NCI-H146 (cell line): Measurements from ENCODE around the gene SPNS2.
A peak's percentile ranks its signal among the peaks of the same experiment; 100 is the strongest.

ENCODE experiments used
- DNase-seq: peaks from one replicate; lab custom pipeline; 2025; lab: John Stamatoyannopoulos, UW

SPNS2 gene

DNA sequence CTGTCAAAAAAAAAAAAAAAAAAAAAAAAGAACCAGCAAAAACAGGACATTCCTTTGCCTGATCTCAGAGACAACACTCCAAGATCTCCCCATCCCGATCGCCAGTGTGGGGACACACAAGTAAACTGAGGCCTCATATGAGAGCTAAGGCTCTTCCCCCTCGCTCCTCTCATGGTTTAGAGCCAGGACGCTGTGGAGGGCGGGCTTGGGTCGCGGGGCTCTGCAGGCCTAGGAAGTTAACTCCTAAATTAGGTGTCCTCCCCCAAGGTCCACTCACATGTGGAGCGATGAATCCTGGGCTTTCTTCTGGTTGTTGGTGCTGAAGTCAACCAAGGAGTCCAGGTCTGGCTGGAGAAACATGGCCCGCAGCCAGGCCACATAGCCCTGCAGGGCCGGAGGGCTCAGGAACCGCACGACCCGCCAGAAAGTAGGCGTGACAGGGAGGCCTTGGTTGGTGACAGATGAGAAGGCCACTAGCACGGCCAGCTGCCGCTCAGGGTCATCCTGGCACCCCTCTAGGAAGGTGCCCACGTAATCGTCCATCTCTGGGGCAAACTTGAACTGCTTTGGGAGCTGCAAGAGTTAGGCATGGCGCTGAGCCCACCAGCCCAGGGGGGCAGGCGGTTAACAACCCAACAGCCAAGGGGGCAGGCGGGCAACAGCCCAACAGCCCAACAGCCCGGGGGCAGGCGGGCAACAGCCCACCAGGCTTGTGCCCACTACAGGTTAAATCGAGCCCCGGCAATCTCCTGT lies 51.3 kb downstream of the SPNS2 start:
- DNase-seq = no peak

DNA sequence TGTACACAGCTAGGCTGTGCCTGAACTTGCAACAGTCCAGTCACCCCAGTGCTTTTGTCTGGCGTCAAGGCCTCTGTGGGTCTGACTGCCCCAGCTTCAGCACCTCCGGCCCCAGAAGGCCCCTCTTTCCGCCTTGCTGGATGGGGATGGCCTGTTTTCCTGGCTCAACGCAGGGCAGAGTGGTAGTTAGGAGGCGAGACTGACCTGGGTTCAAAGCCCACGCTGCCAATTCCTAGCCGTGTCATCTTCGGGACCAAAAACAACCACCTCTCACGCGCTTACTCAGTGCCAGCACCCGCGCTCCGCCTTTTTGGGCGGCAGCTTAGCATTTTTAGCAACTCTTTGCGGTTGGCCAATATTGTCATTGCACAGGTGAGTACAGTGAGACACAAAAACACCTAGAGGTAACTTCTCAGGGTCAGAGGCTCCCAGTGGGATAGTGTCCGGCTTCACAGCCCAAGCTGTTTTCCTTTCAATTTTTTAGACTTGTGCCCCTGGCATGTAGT lies 51.9 kb downstream of the SPNS2 start:
- no peak for DNase-seq

DNA sequence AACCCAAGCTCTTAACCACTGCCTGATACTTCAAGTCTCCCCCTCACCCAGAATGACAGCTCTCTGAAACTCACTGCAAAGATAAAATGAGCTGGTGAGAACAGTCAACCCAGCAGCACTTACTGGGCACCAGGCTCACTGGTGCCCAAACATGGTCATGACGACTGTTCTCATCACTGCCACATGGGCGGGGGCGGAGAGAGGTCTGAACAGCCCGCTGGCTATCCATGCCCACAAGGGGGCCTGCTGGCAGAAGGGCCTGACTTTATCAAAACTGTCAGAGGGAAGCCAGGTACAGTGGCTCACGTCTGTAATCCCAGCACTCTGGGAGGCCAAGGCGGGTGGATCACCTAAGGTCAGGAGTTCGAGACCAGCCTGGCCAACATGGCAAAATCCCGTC lies 52.5 kb downstream of the SPNS2 start:
- DNase-seq = no peak

DNA sequence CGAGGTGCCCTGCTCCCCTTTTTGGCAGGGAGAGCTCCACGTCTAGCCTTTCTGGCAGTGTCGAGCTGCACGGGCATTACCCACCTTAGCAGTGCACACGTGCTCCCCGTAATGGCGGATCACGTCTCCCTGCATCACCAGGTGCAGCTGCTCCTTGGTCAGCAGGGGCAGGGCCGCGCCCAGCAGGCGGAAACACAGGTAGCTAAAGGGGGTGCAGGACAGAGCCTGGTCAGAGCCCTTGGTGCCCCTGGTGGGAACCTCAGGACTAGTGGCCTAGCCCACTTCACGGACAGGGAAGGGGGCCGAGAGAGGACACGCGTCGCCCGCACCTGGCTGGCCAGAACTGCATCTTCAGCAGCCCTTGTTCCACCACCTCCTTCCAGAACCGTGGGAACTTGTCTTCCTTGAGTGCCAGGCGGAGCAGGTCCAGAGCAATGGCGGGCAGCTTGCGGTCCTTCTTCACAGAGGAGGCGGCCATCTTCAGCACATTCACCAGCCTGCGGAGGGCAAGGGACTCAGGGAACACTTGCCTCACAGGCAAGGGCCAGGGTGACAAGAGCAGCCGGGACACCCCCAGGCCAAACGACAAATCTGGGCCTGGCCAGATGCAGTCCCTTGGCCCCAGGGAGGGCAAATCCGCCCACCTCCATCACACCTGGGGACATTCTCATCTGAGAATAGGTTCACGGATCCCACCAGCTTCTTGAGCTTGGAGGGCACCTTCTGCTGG lies 53.3 kb downstream of the SPNS2 start:
- DNase-seq = no peak

DNA sequence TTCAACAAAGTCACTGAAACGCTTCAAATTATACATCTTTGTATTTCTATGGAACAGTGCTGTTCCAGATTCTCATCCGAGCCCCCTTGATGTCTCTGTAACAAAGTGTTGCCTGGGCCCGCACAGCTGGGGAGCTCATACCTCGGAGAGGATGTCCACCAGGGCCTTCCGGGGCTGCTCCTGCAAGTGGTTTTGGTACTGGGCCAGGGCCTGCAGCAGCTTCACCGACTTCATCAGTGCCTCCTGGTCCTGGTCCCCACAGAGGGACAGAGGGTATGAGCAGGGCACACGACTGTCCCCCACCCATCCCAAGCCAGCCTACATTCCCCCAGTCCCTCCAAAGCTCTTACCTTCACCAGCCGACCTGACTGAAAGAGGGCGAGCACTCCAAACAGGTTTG lies 55.0 kb downstream of the SPNS2 start:
- DNase-seq = no peak

DNA sequence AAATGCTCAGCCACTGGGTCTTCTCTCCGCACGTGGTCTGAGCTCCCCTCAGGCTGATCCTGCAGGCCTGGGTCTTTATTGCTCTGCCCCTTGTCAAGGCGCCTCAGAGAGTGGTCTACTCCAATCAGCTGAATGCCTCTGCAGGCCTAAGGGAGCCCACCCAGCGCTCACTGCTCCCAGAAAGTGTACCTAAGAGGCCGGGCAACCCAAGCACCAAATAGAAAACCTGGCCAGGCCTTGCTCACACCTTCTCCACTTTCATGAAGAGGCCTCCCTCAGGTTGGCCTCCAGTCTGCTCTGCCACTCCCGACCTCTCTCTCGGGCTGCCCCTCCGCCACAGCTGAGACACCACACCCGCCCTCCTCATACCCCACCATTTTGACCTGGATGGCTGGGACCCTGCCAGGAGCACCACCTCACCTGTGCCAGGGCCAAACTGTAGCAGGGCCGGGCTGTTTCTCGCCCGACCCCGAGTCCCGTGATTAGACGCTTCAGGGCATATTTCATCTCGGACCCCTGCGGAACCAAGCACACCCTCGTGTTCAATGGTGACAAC lies 55.8 kb downstream of the SPNS2 start:
- no peak for DNase-seq

DNA sequence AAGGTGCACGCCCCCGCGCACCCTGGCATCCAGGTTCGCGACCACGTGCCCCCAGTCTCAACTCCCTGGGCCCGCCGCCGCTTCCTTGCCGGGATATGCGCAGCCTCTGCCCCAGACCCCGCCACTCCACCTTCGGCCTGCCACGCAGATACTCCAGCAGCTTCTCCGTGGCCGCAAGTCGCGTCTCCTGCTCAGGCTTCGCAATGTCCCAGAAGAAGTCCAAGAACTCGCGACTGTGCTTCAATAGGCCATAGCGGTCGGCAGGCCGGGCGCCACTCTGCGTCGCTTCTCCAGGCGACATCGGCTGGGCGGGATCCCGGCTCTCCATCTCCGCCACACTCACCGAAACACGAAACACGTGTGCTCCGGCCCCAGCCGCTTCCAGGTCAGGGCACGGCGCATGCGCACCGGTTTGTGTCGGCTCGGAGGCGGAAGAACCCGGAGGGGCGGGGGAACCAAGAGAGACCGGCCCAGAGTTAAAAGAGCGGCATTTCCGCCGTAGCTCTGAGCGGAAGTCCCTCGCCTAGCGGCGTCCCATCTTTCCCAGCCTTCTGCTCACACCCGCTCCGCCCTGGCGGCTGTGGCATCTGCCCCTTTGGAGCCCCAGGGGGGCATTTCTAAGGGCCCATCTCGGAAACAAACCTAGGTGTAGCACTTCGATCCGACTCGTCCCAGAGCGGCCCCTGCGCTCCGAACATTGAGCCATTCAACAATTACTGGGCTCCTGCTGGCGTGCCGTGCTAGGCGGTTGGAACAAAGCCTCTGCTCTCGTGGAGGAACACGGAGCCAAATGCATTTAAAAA lies 56.5 kb downstream of the SPNS2 start, which contains the start of gene MYBBP1A:
Gene MYBBP1A, minus strand, starts transcription at position 388 of the 803 bp plus-strand sequence. Its CDS starts 60 bp downstream, at position 328.
- peak; percentile 97 for DNase-seq

DNA sequence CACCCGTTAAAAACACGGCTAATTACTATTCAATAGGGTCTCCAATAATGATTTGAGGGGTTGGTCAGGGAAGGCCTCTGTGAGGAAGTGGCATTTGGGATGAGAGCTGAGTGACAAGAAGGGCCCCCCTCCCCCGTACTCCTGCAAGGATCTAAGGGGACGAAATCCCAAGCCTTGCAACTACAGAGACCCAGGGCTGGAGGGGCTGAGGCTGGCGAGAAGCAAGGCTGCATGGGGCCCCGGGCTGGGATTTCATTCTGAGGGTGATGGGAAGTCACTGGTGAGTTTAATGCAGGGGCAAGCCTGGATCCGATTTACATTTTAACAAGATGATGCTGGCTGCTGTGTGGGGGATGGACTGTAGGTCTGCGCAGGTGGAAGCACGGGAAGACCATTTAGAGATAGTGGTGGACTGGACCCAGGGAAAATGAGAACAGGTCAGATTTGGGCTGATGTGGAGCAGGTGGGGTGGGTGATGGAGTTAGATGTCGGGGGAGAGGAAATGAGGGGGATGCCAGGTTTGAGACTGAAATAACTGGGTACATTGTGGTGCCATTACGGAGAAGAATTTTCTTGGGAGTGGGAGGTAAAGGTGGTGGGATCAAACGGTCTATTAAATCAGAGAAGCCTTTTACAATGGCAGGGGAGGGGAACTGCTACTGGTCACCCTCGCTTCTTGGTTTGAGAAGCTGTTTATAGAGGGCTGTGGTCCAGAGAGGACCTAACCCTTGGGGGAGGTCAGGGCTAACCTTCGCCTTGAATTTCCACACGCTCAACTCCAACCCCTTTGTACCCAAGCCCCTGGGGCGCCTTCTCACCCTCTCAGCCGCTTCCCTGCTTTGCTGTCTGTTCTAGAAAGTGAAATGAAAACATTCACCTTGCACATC lies 57.4 kb downstream of the SPNS2 start:
- peak; percentile 53 for DNase-seq

DNA sequence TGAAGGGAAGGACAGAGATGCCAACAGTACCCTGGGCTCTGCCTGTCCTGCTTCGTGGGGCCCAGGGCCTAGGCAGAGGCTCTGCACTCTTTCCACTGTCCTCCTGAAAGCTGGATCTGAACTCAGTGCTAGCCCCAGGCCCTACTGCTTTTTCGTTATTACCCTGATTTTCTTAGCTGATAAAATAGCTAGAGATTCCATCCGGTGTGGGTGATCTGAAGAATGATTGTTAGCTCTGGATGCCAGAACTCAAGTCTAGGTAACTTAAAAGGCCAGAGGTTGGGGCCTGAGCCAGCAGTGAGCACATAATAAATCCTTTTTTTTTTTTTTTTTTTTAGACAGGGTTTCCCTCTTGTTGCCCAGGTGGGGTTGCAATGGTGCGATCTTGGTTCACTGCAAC lies 58.3 kb downstream of the SPNS2 start:
- no peak for DNase-seq

DNA sequence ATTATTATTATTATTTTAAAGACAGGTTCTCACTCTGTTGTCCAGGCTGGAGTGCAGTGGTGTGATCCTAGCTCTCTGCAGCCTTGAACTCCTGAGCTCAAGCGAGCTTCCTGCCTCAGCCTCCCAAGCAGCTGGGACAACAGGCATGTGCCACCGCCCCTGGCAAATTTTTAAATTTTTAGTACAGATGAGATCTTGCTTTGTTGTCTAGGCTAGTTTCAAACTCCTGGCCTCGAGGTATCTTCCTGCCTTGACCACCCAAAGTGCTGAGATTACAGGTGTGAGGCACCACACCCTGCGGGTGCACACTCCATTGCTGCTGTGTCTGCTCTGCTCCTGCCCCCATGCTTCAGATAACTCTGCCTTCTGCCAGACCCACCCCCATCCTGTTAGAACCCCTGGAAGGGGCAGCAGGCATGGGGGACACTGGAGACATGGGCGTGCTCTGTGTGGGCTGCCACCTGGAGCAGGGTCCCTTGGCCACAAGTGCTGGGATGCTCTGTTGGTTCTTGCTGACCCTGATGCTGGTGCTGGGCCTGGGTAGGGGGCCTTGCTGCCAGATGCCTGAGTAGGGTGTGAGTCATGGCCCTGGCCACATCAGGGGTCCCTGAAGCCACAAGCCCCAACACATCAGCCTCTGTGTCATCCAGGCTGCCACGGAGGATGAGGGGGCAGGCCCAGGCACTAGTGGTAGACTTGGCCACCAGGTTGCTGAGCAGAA lies 59.1 kb downstream of the SPNS2 start:
- DNase-seq = no peak

DNA sequence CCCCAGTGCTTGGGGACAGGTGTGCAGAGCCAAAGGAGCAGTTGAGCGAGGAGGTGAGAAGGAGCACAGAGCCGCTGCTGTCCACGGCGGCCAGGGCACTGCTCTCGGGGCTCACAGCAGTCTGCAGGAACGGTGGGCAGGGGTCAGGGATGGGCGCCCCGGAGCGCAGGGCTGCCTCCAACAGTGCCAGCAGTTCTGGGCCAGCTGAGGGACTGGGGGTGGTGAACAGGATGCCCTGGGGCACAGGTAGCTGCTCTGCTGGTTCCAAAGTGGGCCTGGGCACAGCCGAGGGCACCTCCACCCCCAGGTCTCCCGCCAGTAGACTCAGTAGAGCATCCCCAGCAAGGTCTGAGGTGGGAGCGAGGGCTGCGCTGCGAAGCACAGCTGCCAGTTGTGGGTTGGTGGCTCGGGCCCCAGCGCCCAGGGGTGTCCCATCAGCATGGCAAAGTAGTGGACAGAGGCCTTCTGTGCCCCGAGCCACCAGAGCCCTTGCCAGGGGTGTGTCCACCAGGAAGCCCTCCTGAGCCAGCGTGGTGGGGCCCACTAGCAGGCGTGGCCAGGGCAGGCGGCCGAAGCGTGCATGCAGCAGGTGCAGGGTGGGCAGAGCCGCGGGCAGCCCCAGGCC lies 59.8 kb downstream of the SPNS2 start:
- no peak for DNase-seq

DNA sequence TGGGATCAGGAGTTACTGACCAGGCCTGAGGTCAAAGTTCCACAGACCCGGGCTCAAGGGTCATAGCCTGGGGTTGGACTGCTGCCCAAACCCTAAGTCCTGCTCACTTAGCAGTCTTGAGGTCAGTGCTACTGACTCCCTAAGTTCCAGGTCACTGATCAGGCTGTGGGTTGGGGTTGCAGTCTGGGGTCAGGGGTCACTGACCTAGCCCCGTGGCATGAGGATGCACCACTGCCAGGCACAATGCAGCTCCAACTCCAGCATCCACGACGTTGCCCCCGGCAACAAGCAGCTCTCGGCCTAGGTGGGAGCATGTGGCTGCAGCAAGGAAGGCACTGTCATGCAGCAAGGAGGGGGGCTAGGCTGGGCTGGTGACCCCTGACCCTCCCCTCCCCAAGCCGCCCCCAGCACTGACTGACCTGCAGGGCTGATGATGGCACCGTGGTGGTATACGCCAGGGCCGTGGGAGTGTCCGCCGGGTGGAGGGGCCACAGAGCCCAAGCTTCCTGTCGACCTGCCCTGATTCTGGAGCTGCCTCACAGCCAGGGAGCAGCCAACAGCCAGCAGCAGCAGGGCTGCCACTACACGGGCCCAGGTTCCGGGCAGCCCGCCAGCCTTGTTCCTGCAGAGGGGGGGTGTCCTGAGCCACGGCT lies 60.6 kb downstream of the SPNS2 start:
- DNase-seq = no peak

DNA sequence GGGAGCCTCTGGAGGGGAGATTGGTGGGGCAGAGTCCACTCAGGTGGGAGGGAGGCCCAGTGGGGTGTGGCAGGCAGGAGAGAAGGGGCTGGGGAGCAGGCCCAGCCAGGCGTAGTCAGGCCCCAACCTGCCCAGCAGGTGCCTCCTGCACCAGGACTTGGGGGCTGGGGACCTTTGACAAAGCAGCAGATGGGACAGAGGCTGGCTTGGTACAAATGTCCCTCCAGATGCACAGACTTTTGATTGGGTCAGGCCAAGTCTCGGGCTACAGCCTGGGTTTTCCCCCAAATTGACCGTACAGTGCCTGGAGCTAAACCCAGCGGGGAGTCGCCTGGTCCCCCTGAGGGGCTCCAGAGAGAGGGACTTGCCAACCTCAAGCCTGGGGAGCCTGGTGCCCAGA lies 61.3 kb downstream of the SPNS2 start:
- no peak for DNase-seq

DNA sequence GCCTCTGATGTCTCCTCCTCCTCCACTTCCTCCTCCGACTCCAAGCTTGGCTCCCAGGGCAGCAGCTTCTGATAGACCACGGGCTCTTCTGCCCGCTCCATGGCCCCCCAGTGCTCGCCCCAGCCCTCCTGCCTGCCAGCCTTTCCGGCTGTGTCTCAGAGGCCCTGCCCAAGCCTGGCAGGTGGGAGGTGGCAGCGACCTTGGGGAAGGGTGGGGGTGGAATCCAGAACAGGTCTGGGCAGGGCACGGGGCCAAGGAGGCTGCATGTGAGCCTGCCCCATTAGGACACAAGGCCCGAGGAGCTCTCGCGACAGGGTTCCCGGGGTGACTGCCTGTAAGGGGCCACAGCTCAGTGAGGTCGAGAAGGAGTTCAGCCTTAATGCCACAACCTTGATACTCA lies 61.7 kb downstream of the SPNS2 start, which contains the start of gene GGT6:
Gene GGT6, minus strand, starts transcription at position 157 of the 400 bp plus-strand sequence. Its CDS starts 56 bp downstream, at position 101.
- no peak for DNase-seq

DNA sequence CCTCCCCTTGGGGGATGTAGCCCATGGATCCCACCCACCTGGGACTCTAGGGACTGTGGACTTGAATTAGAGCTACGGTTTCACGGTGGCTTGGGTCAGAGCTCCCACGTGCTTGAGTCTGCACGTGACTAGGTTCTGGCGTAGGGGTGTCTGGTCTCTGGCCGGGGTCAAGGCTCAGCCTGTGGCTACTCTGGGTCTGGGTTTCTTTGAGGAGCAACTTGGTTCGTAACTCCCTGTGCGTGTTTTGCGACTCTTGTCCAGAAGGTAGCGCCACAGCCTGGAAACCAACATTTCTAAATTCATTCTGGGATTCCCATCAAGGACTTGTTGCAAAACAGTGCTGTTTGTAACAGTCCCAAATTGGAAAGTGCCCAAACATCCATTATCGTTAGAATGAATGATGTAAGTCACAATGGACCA lies 62.2 kb downstream of the SPNS2 start:
- DNase-seq = no peak

DNA sequence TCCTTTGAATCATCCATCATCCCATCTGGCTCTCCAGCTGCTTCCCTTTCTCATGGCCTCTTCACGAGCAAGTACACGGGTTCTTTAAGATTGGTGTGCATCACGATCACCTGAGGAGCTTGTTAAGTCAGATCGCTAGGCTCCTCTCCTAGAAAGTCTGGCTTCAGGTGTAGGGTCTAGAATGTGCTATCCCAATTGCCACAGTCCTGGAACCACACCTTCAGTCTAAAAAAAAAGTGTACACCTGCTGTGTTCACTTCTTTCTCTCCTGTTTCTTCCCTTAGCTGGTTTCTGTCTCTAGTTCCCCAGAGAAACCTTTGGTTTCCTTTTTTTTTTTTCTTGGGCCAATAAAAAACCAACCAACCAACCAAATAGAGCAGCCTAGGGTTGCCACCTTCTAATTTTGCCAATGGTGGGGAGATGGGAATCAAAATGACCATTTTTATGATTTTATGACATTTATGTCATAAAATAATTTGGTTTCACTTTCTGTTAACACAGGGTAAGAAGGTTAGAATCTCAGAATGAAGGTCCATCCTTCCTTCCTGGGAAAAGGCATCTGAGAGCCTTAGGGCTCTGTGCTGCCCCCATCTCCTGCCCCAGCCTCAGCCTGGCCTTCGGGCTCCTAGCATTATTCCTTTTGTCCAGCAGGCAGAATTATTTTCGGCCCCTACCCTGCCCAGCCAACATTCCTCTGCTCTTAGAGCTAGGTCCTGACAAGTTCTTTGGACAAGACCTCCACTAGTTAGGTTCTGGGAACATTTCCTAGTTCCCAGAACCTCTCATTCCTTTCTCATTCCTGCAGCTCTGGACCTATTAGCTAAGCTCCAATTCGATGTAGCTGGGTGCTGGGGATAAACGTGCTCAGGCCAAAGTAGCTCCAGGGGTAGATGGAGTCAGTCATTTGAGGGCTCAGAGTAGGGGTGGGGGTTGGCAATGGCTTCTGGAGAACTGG lies 63.6 kb downstream of the SPNS2 start:
- no peak for DNase-seq

DNA sequence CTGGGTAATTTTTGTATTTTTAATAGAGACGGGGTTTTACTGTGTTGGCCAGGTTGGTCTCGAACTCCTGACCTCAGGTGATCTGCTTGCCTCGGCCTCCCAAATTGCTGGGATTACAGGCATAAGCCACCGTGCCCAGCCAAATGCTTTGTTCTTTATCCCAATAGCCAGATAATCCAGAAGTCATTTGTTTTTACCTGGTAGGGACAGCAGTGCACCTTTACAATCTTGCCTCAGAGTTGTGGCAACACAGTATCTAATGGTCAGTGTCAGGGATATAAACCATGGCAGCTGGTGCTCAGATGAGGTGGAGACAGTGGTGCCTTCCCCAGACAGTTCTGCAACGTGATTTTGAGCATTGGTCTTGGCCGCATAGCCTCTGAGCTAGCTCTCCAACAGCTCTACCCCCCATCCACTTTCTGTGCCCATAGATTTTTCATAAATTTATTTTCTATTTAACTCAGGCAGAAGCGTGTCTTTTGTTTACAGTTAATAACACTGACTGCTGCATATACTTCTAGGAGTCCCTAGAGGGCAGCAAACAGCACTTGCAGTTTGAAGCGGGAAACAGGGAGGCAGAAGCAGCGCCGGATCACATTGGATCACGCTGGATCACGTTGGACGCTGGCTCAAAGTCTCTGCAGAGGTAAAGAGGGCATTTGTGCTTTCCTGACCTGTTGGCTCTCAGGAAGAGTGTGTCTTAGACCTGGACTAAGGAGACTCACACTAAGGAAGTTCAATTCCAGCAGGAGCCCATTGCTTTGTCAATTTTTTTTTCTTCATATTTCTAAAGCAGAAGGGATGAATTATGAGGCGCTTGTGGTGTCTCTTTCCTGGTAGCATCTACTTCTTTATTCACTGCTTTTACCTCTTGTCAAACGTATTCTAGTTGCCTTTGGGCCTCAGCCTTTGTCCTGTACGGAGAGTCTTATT lies 66.8 kb downstream of the SPNS2 start:
- DNase-seq = peak; percentile 78
